ENCODE measurements around the gene SMC5. TPM values are rescaled to one million over a fixed set of nuclear protein-coding genes. Genes with fewer than 3 reads are reported as not detected.

SMC5 gene
- total RNA-seq, 2 donors from 2014 or later = 30.0 to 42.5 TPM

DNA sequence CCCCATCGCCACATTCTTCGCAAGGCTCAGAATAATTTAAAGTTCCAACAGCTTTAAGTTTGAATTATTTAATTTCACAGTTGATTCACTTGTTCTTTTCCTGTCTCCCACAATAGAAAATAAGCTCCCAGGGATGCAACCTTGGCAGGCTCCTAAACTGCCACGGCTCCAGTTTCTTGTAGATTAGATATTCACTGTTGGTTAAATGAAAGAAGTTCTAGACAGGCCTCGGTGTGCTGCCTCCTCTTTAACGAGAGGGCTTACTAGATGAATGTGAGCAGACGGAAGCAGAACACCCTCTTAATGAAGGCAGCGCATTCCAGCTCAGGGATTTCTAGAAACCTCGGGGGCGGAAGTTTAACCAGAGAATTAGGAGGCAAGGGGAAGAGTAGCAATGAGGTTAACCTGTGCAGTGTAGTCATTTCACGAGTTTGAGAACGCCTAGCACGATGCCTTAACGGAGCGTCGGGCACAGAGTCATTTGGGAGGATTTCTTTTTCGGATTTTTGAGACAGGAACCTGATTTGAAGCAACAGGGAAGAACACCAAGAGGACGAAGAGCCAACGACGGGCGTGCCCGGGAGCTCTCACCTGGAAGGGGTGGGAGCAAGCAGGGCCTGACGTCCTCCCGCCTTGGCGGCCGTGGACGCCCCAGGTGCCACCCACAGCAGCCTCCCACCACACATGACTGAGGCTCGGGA lies 637 bp upstream of the SMC5 start:
- 26 to 30% methylated on average over 19 to 27 of the region's 27 CpGs for WGBS, 2 experiments (ENCODE audit: insufficient coverage in 1 of 2, insufficient read length in 1 of 2)
- Histone ChIP-seq H3K4me3 (ENCODE audit: low read length) (peak overlapping the region; percentile 87), H3K9me3 (ENCODE audit: control insufficient read depth, low read length) (no peaks in the 10 kb centered on the region), H3K27ac (ENCODE audit: low read depth, low read length) (peak overlapping the region; percentile 39), H3K9ac (ENCODE audit: extremely low read depth, low read length, poor library complexity, severe bottlenecking) (peak overlapping the region; percentile 84), H3K4me1 (ENCODE audit: control insufficient read depth, insufficient read depth, low read length) (peaks cover 10% of the 10 kb centered on the region), H3K27me3 (ENCODE audit: control insufficient read depth, insufficient read depth, low read length, poor library complexity, severe bottlenecking) (no peaks in the 10 kb centered on the region), H3K36me3 (ENCODE audit: control insufficient read depth, insufficient read depth, low read length) (peaks cover 30% of the 10 kb centered on the region)
- Mint-ChIP-seq H3K27ac (peak overlapping the region; percentile 95), H3K27me3 (ENCODE audit: insufficient read depth) (no peaks in the 10 kb centered on the region), H3K4me1 (peaks cover 57% of the 10 kb centered on the region), H3K9me3 (no peaks in the 10 kb centered on the region), H3K4me3 (peak overlapping the region; percentile 83), H3K36me3 (ENCODE audit: low read depth) (peaks cover 17% of the 10 kb centered on the region)
- TF ChIP-seq, protein P1, sequence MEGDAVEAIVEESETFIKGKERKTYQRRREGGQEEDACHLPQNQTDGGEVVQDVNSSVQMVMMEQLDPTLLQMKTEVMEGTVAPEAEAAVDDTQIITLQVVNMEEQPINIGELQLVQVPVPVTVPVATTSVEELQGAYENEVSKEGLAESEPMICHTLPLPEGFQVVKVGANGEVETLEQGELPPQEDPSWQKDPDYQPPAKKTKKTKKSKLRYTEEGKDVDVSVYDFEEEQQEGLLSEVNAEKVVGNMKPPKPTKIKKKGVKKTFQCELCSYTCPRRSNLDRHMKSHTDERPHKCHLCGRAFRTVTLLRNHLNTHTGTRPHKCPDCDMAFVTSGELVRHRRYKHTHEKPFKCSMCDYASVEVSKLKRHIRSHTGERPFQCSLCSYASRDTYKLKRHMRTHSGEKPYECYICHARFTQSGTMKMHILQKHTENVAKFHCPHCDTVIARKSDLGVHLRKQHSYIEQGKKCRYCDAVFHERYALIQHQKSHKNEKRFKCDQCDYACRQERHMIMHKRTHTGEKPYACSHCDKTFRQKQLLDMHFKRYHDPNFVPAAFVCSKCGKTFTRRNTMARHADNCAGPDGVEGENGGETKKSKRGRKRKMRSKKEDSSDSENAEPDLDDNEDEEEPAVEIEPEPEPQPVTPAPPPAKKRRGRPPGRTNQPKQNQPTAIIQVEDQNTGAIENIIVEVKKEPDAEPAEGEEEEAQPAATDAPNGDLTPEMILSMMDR (conservative IDR thresholded peaks at IDR 0.05) = no peak
- peak; percentile 83 for DNase-seq

DNA sequence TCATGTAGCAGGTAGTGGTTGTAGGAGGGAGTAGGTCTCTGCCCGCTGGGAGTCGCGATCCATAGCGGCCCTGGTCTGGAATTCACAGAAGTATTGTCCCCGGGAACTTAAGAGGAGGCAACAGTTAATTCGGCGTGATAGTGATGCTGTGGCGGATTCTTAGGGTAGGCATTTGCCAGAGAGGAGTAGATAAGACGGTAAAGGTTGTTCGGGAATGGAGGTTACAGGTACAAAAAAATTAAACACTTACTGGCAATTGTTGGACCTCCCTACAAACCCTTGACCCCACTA lies 679 bp downstream of the SMC5 start:
- no peaks in the 10 kb centered on the region for H3K27me3 Mint-ChIP-seq (ENCODE audit: insufficient read depth)
- H3K9ac ChIP-seq (ENCODE audit: extremely low read depth, low read length, poor library complexity, severe bottlenecking) = peak overlapping the region; percentile 84
- TF ChIP-seq, protein P1 (conservative IDR thresholded peaks at IDR 0.05) = no peak
- no peaks in the 10 kb centered on the region for H3K9me3 ChIP-seq (ENCODE audit: control insufficient read depth, low read length)
- H3K36me3 ChIP-seq (ENCODE audit: control insufficient read depth, insufficient read depth, low read length) = peaks cover 42% of the 10 kb centered on the region
- peaks cover 57% of the 10 kb centered on the region for H3K4me1 Mint-ChIP-seq
- WGBS, 2 experiments (ENCODE audit: insufficient coverage in 1 of 2, insufficient read length in 1 of 2) = 2 to 3% methylated on average over 8 to 10 of the region's 10 CpGs
- peak; percentile 76 for DNase-seq
- H3K27me3 ChIP-seq (ENCODE audit: control insufficient read depth, insufficient read depth, low read length, poor library complexity, severe bottlenecking) = no peaks in the 10 kb centered on the region
- peak overlapping the region; percentile 83 for H3K4me3 Mint-ChIP-seq
- H3K27ac Mint-ChIP-seq = peak overlapping the region; percentile 95
- no peak overlapping the region for H3K27ac ChIP-seq (ENCODE audit: low read depth, low read length)
- peaks cover 10% of the 10 kb centered on the region for H3K4me1 ChIP-seq (ENCODE audit: control insufficient read depth, insufficient read depth, low read length)
- H3K36me3 Mint-ChIP-seq (ENCODE audit: low read depth) = peaks cover 21% of the 10 kb centered on the region
- peak overlapping the region; percentile 87 for H3K4me3 ChIP-seq (ENCODE audit: low read length)
- H3K9me3 Mint-ChIP-seq = no peaks in the 10 kb centered on the region

DNA sequence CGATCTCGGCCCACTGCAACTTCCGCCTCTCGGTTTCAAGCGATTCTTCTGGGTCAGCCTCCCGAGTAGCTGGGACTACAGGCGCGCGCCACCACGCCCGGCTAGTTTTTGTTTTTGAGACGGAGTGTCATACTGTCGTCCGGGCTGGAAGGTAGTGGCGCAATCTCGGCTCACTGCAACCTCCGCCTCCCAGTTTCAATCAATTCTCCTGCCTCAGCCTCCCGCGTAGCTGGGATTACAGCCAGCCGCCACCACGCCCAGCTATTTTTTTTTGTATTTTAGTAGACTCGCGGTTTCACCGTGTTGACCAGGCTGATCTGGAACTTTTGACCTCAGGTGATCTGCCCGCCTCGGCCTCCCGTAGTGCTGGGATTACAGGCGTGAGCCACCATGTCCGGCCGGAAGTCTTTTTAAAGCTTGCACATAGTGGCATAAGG lies 1.2 kb downstream of the SMC5 start:
- Histone ChIP-seq H3K9me3 (ENCODE audit: control insufficient read depth, low read length) (no peaks in the 10 kb centered on the region), H3K9ac (ENCODE audit: extremely low read depth, low read length, poor library complexity, severe bottlenecking) (peak overlapping the region; percentile 84), H3K27me3 (ENCODE audit: control insufficient read depth, insufficient read depth, low read length, poor library complexity, severe bottlenecking) (no peaks in the 10 kb centered on the region), H3K4me1 (ENCODE audit: control insufficient read depth, insufficient read depth, low read length) (peaks cover 10% of the 10 kb centered on the region), H3K27ac (ENCODE audit: low read depth, low read length) (no peak overlapping the region), H3K4me3 (ENCODE audit: low read length) (peak overlapping the region; percentile 87), H3K36me3 (ENCODE audit: control insufficient read depth, insufficient read depth, low read length) (peaks cover 48% of the 10 kb centered on the region)
- Mint-ChIP-seq H3K9me3 (no peaks in the 10 kb centered on the region), H3K4me1 (peaks cover 57% of the 10 kb centered on the region), H3K36me3 (ENCODE audit: low read depth) (peaks cover 27% of the 10 kb centered on the region), H3K27me3 (ENCODE audit: insufficient read depth) (no peaks in the 10 kb centered on the region), H3K4me3 (peak overlapping the region; percentile 83), H3K27ac (peak overlapping the region; percentile 95)
- WGBS, 2 experiments (ENCODE audit: insufficient coverage in 1 of 2, insufficient read length in 1 of 2) = 86 to 93% methylated on average over 27 to 30 of the region's 30 CpGs
- DNase-seq = no peak
- TF ChIP-seq, protein P1 (conservative IDR thresholded peaks at IDR 0.05) = no peak

Measured in endodermal cell (in vitro differentiated cells).